K562 (cell line): ENCODE measurements around the gene IL17RB. TPM values are rescaled to one million over a fixed set of nuclear protein-coding genes. Genes with fewer than 3 reads are reported as not detected.

Experiments
- ATAC-seq: fragments of 200-7000 bp; cut with Tn5 transposase; 3 replicates; pipeline ENCODE4 v1.9.1; 2020; ENCODE audit warnings: moderate library complexity
- BruUV-seq: library from RNA; stranded (reverse); fragments of 400-500 nt; replicated peaks from 2 replicates; lab custom pipeline; 2021; lab: Mats Ljungman, UMichigan
- CTCF ChIA-PET: fragments of 300-600 bp; formaldehyde crosslinking; extraction: SDS; loops from one replicate; lab custom pipeline; 2021; ENCODE audit warnings: low intra/inter-chr PET ratio; lab: Yijun Ruan, JAX
- POLR2A ChIA-PET: fragments of 300-600, 350-650 bp; sonication (Branson Sonifier 250); formaldehyde crosslinking; extraction: SDS; loops from one replicate; lab custom pipeline; 2021; ENCODE audit warnings: antibody characterized with exemption, inconsistent platforms; lab: Yijun Ruan, JAX
- DNase-seq, 4 experiments: peaks; one replicate each; pipeline versions ENCODE4 v3.0.0 to v3.0.0-alpha.2; 2011 to 2018; ENCODE audit warnings: low spot score in 3 of 4, mixed read lengths in 3 of 4; ENCODE audit errors: extremely low read depth in 1 of 4
- FAIRE-seq: peaks from 2 replicates; lab custom pipeline; 2011; peaks lifted over from hg19 to GRCh38; lab: Jason Lieb, UNC
- H2AFZ ChIP-seq: 2 replicates; pipeline ENCODE4 v1.6.0; 2011; ENCODE audit warnings: low read depth, low read length, control low read depth, inconsistent platforms
- H3K27ac ChIP-seq: fragments of 200-600 bp; 3 replicates; pipeline ENCODE4 v1.8.0; 2011; ENCODE audit warnings: low read depth, mild to moderate bottlenecking, control low read depth, inconsistent platforms, low read length, moderate library complexity, mixed read lengths; ENCODE audit errors: extremely low read depth
- H3K27me3 ChIP-seq, 2 experiments: fragments of 300-600 bp in 1 of 2; 2 replicates in 1 of 2; 3 replicates in 1 of 2; pipeline versions ENCODE4 v1.6.0 to v1.8.0; 2011; ENCODE audit warnings: inconsistent platforms in 2 of 2, low read length in 2 of 2, mild to moderate bottlenecking in 1 of 2, mixed read lengths in 1 of 2, moderate library complexity in 1 of 2; ENCODE audit not compliant: control insufficient read depth in 2 of 2, insufficient read depth in 2 of 2
- H3K36me3 ChIP-seq: fragments of 300-600 bp; 3 replicates; pipeline ENCODE4 v1.8.0; 2011; ENCODE audit warnings: mild to moderate bottlenecking, low read length, inconsistent platforms; ENCODE audit not compliant: control insufficient read depth, insufficient read depth
- H3K4me1 ChIP-seq, 2 experiments: fragments of 200-600 bp in 1 of 2; replicated peaks in 1 of 2; 2 replicates in 1 of 2; 3 replicates in 1 of 2; pipeline versions ENCODE4 v1.5.1 to v1.8.0; 2011; ENCODE audit warnings: inconsistent platforms in 2 of 2, low read length in 2 of 2, mild to moderate bottlenecking in 1 of 2, mixed read lengths in 1 of 2, moderate library complexity in 1 of 2; ENCODE audit not compliant: control insufficient read depth in 2 of 2, insufficient read depth in 2 of 2
- H3K4me2 ChIP-seq: 2 replicates; pipeline ENCODE4 v1.6.1; 2011; ENCODE audit warnings: low read length, control low read depth, inconsistent platforms, mixed read lengths; ENCODE audit not compliant: insufficient read depth
- H3K4me3 ChIP-seq: fragments of 200-600 bp; sonication (generic), shearing (Covaris generic); 2 replicates; pipeline ENCODE4 v1.5.1; 2016; ENCODE audit warnings: control low read depth, inconsistent platforms
- H3K79me2 ChIP-seq: fragments of 200-600 bp; 3 replicates; pipeline ENCODE4 v1.8.0; 2011; ENCODE audit warnings: low read length, inconsistent platforms; ENCODE audit not compliant: control insufficient read depth, insufficient read depth
- H3K9ac ChIP-seq, 2 experiments: 2 replicates each; pipeline versions ENCODE4 v1.6.0 to v1.6.1; 2011; ENCODE audit warnings: low read depth in 2 of 2, low read length in 2 of 2, control low read depth in 1 of 2, inconsistent platforms in 1 of 2, mild to moderate bottlenecking in 1 of 2, mixed read lengths in 1 of 2; ENCODE audit not compliant: insufficient read depth in 1 of 2
- H3K9me1 ChIP-seq: one replicate; pipeline ENCODE4 v1.6.0; 2011; ENCODE audit warnings: inconsistent platforms, mild to moderate bottlenecking, low read length, moderate library complexity; ENCODE audit not compliant: control insufficient read depth, insufficient read depth
- H3K9me3 ChIP-seq: replicated peaks from 2 replicates; pipeline ENCODE4 v1.5.1; 2011; ENCODE audit warnings: low read depth, low read length, inconsistent platforms; ENCODE audit not compliant: control insufficient read depth, insufficient read depth
- H4K20me1 ChIP-seq: replicated peaks from 2 replicates; pipeline ENCODE4 v1.6.1; 2011; ENCODE audit warnings: low read length, inconsistent platforms, mixed read lengths; ENCODE audit not compliant: control insufficient read depth, insufficient read depth
- ATF7 ChIP-seq: fragments of 450-650 bp; IDR thresholded peaks from 2 replicates; pipeline ENCODE4 v1.7.1; 2014; ENCODE audit warnings: mild to moderate bottlenecking, moderate library complexity
- ETV1 ChIP-seq: fragments of 450-650 bp; conservative IDR thresholded peaks from 2 replicates; pipeline ENCODE4 v1.6.1; 2016; ENCODE audit warnings: missing genetic modification characterization, control low read depth, low read depth, missing compliant biosample characterization
- FOXM1 ChIP-seq, 2 experiments: fragments of 450-650 bp in 1 of 2; sonication (generic) in 1 of 2; formaldehyde crosslinking in 1 of 2; IDR thresholded peaks; 2 replicates each; pipeline versions ENCODE4 v1.6.1 to v1.9.0; 2017 to 2022; ENCODE audit warnings: low read depth in 2 of 2, mild to moderate bottlenecking in 2 of 2, missing genetic modification reagents in 1 of 2, moderate library complexity in 1 of 2
- GTF2A2 ChIP-seq: IDR thresholded peaks from 2 replicates; pipeline ENCODE4 v1.6.1; 2016; ENCODE audit warnings: mild to moderate bottlenecking, missing genetic modification characterization, missing compliant biosample characterization
- GTF3C2 ChIP-seq: IDR thresholded peaks from 3 replicates; pipeline ENCODE4 v1.6.1; 2011; ENCODE audit warnings: borderline replicate concordance, mild to moderate bottlenecking, moderate library complexity; ENCODE audit not compliant: insufficient read length; ENCODE audit errors: extremely low read depth
- HCFC1 ChIP-seq: IDR thresholded peaks from 2 replicates; pipeline ENCODE4 v1.6.1; 2012; ENCODE audit warnings: low read depth, low read length, improper control_type of control experiment
- MAZ ChIP-seq, 2 experiments: fragments of 450-650 bp in 1 of 2; sonication (generic) in 1 of 2; formaldehyde crosslinking; IDR thresholded peaks in 1 of 2; conservative IDR thresholded peaks in 1 of 2; 2 replicates each; pipeline versions ENCODE4 v1.4.0 to v1.5.0; 2020; ENCODE audit warnings: mild to moderate bottlenecking in 1 of 2, missing genetic modification reagents in 1 of 2
- MEIS2 ChIP-seq: fragments of 450-650 bp; IDR thresholded peaks from 2 replicates; pipeline ENCODE4 v1.6.1; 2014; ENCODE audit warnings: mild to moderate bottlenecking; ENCODE audit not compliant: partially characterized antibody
- PHF20 ChIP-seq: fragments of 450-650 bp; IDR thresholded peaks from 2 replicates; pipeline ENCODE4 v1.6.1; 2018; ENCODE audit not compliant: partially characterized antibody
- TAF7 ChIP-seq: fragments of 450-650 bp; IDR thresholded peaks from 2 replicates; pipeline ENCODE4 v1.6.1; 2016; ENCODE audit warnings: missing genetic modification characterization, missing compliant biosample characterization
- VEZF1 ChIP-seq: fragments of 200-800 bp; sonication (Bioruptor generic); IDR thresholded peaks from 2 replicates; pipeline ENCODE4 v1.6.1; 2017; ENCODE audit warnings: missing genetic modification characterization, missing compliant biosample characterization
- ZKSCAN3 ChIP-seq: fragments of 250-450 bp; sonication (Bioruptor Pico); IDR thresholded peaks from 2 replicates; pipeline ENCODE4 v1.4.0; 2020
- ZNF696 ChIP-seq: fragments of 250-450 bp; sonication (Bioruptor Pico); conservative IDR thresholded peaks from 2 replicates; pipeline ENCODE4 v1.4.0; 2020; ENCODE audit warnings: mild to moderate bottlenecking, moderate library complexity
- WGBS: fragments of 100-300 bp; shearing (Covaris generic); methylation state at CpG from one replicate; pipeline ENCODE4 v1.1.6; 2016; ENCODE audit warnings: low coverage, mixed read lengths; ENCODE audit not compliant: insufficient coverage; ENCODE audit errors: missing lambda C conversion rate; 5-methylcytosine and 5-hydroxymethylcytosine counted together
- in situ Hi-C: fragments of 300-500 bp; cut with MboI; formaldehyde crosslinking; loops from 4 replicates; pipeline ENCODE4 v1.15.0; 2018; ENCODE audit warnings: inconsistent platforms, mixed read lengths
- intact Hi-C: fragments of 100-400 bp; cut with micrococcal nuclease; formaldehyde crosslinking; loops from 2 replicates; pipeline ENCODE4 v1.14.2; 2022
- polyA plus RNA-seq, 8 experiments: library from polyadenylated mRNA; depleted of rRNA in 4 of 8; stranded (reverse) in 5 of 8; unstranded in 3 of 8; fragments of >200 nt; fragmentation: Nextera tagmentation in 2 of 8; fragmentation: Illumina TruSeq in 1 of 8; extraction: Ambion mirVana in 2 of 8; extraction: Trizol in 1 of 8; gene quantifications; 2 replicates each; pipeline versions ENCODE4 v1.2.1 to v1.2.3, GENCODE V29; 2011 to 2014; ENCODE audit warnings: inconsistent platforms in 1 of 8, missing spikeins in 1 of 8
- total RNA-seq, 7 experiments: library from RNA; depleted of rRNA in 6 of 7; stranded (reverse); fragments of >200 nt in 6 of 7; fragmentation: Illumina TruSeq in 2 of 7; extraction: Trizol in 2 of 7; gene quantifications; 2 replicates each; pipeline versions ENCODE4 v1.2.1 to v1.2.3, GENCODE V29; 2011 to 2021; ENCODE audit warnings: low replicate concordance in 1 of 7

Gene IL17RB
- total and polyA plus RNA-seq, 9 of the 15 experiments (the other 6 are each of a cell fraction or from before 2014, with no cell fraction given), result 1.1 to 4.1 (median 1.7) TPM

DNA sequence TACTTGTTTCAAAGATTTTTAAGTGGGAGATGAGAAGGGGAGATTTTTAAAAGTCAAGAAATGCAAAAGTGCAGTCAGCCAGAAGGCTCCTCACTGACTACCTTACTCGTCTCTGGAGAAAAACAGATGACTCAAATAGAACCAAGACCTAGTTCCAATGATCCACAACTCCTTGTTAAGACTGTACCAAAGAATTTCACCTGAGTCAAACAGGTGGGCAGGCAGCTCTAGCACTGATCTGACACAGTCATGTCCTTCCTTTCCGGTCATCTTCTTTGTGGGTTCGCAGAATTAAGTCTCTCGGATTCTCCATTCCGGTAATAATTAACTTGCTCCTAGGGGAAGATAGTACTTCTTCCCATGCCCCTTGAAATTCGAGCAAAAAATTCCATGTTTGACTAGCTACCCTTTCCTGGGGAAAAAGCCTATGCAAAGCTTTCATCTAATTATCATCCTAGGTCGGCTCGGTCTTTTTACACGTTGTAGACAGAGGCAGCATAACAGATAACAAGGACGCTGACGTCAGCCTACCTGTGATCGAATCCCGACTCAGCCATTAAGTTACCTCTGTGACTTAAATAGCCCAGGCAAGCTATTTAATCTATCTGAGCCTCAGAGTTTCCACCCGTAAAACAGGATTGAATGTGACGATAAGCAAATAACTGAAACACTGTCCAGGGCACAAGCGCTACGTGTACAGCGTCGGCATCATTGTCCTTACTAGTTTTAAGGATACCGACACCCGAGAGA is 44.5 kb downstream of the IL17RB start (continued):
- peak; percentile 59 for TF ChIP-seq GTF3C2
- no peak for TF ChIP-seq ZNF696 (CRISPR knock-in tag)

- peak within 1 kb of the TSS; percentile 85 for H3K27ac ChIP-seq
- ATAC-seq, result peak; percentile 98
- BruUV-seq, result no TSS peak
- peaks cover 13% of the 10 kb centered on the region; the same call in 1 of the 2 replicates for H4K20me1 ChIP-seq
- peak within 1 kb of the TSS; percentile 73 for H3K4me2 ChIP-seq
- H3K27me3 ChIP-seq, result no peaks in the 10 kb centered on the region
- H3K4me3 ChIP-seq, result peak within 1 kb of the TSS; percentile 81
- in situ Hi-C loops, result no loop called here
- CTCF ChIA-PET, result no interaction called here
- peak within 1 kb of the TSS; percentile 93 for H2AFZ ChIP-seq
- H3K9me1 ChIP-seq, result peaks cover 2% of the 10 kb centered on the region
- H3K9me3 ChIP-seq, result no peaks in the 10 kb centered on the region
- 0% methylated on average over 34 of the region's 73 CpGs for WGBS
- DNase-seq, result peak; percentile 86 to 97 (median 89)
- H3K36me3 ChIP-seq, result peaks cover 16% of the 10 kb centered on the region; the same call in 2 of the 3 replicates
- intact Hi-C loops, result no loop called here
- H3K9ac ChIP-seq, result peak within 1 kb of the TSS; percentile 84 to 93
- peak; percentile 98 for FAIRE-seq
- peaks cover 0 to 11% of the 10 kb centered on the region in 2 experiments; a peak in 3 of 5 replicates for H3K4me1 ChIP-seq
- peaks cover 21% of the 10 kb centered on the region for H3K79me2 ChIP-seq
- POLR2A ChIA-PET, result interaction anchor here (0.5 to 1.4 kb wide), 6 partner anchors 11 to 757 kb away, joined by 3 to 5 read pairs (median 3); no protein-coding TSS in a partner anchor
- TF ChIP-seq VEZF1 (CRISPR knock-in tag) (peak; percentile 77), HCFC1 (peak; percentile 63), MAZ (CRISPR knock-in tag; conservative IDR thresholded peaks at IDR 0.05 in 1 of 2, IDR thresholded peaks at IDR 0.05 in 1 of 2) (peak; percentile 52 to 53; a peak in 3 of 4 replicates), ATF7 (peak; percentile 74), FOXM1 (IDR thresholded peaks at IDR 0.05; ENCODE audit: low read depth) (peak; percentile 49; the same call in 1 of the 2 replicates), FOXM1 (CRISPR knock-in tag; IDR thresholded peaks at IDR 0.05; ENCODE audit: low read depth) (no peak), GTF2A2 (tag) (no peak), MEIS2 (peak; percentile 68), PHF20 (peak; percentile 83), ZKSCAN3 (CRISPR knock-in tag) (no peak), TAF7 (tag) (0 out of 2 replicates have a peak, but pooled peaks have one; percentile 54), ETV1 (tag) (peak; percentile 44)
Measured at GRCh38 chr3:53891497-53892285, 45.3 kb downstream of the IL17RB start, which contains the start of gene SELENOK. Gene SELENOK, minus strand, starts transcription at chr3:53891859.
